Motor neuron (in vitro differentiated cells): ENCODE measurements around the gene HOXB13. TPM values are rescaled to one million over a fixed set of nuclear protein-coding genes. Genes with fewer than 3 reads are reported as not detected.

Experiments
- ATAC-seq, 8 experiments: fragments of 200-7000 bp; cut with Tn5 transposase; replicated peaks in 6 of 8; 2 replicates each; pipeline ENCODE4 v1.8.0; 2021; ENCODE audit warnings: mild to moderate bottlenecking in 8 of 8, moderate library complexity in 8 of 8
- H3K27ac ChIP-seq, 2 donors: fragments of 250-450 bp; sonication (Bioruptor Pico); 2 replicates each; pipeline ENCODE4 v1.9.0; 2021; ENCODE audit warnings: antibody characterized with exemption in 2 of 2, mild to moderate bottlenecking in 2 of 2, moderate library complexity in 1 of 2
- H3K4me1 ChIP-seq, 2 donors: fragments of 250-450 bp; sonication (Bioruptor Pico); replicated peaks in 1 of 2; 2 replicates each; pipeline ENCODE4 v1.6.1; 2021; ENCODE audit warnings: antibody characterized with exemption in 2 of 2, mild to moderate bottlenecking in 2 of 2, moderate library complexity in 1 of 2
- H3K4me3 ChIP-seq, 5 donors: fragments of 250-450 bp; sonication (Bioruptor Pico); 2 replicates each; pipeline ENCODE4 v1.9.0; 2021; ENCODE audit warnings: antibody characterized with exemption in 5 of 5, mild to moderate bottlenecking in 5 of 5, moderate library complexity in 4 of 5
- WGBS, 10 experiments: fragments of 450-650 bp; shearing (Covaris generic); methylation state at CpG; one replicate each; pipeline ENCODE4 v1.0.0; 2022; 5-methylcytosine and 5-hydroxymethylcytosine counted together
- in situ Hi-C, 9 experiments: fragments of 400-800 bp; cut with MboI; loops; one replicate each; pipeline ENCODE4 v1.15.0; 2021; ENCODE audit warnings: low sequenced_read_pairs in 9 of 9, low pct_unique_long_range_greater_than_20kb in 2 of 9; ENCODE audit not compliant: unreplicated experiment in 9 of 9
- total RNA-seq, 8 experiments: library from RNA; unstranded; fragments of 300-600 nt; gene quantifications; 2 replicates each; pipeline versions ENCODE4 v1.2.3 to v1.2.4, GENCODE V29; 2022

The HOXB13 gene
- total RNA-seq, 8 experiments from 2014 or later = 0.05 to 0.70 (median 0.18) TPM; not detected in 1

GRCh38 chr17:48754500-48755261, 26.1 kb upstream of the HOXB13 start:
- Histone ChIP-seq H3K27ac (no peak overlapping the region), H3K4me3 (no peak overlapping the region), H3K4me1 (no peaks in the 10 kb centered on the region)
- 4 to 30% (median 9%) methylated on average over 2 to 18 of the region's 52 CpGs; no CpG with 5 or more reads in 3 of the 10 experiments for WGBS, 10 experiments
- peak in 1 of 8 experiments; percentile 38 for ATAC-seq
- in situ Hi-C loops = no loop called here

GRCh38 chr17:48753794-48754499, 25.4 kb upstream of the HOXB13 start:
- WGBS, 10 experiments = 0 to 36% (median 12%) methylated on average over 1 to 20 of the region's 22 CpGs; no CpG with 5 or more reads in 1 of the 10 experiments
- Histone ChIP-seq H3K4me3 (no peak overlapping the region), H3K4me1 (no peaks in the 10 kb centered on the region), H3K27ac (no peak overlapping the region)
- peak in 1 of 8 experiments; percentile 11 for ATAC-seq
- in situ Hi-C loops = no loop called here

- WGBS, 10 experiments = 0 to 27% (median 9%) methylated on average over 1 to 5 of the region's 43 CpGs; no CpG with 5 or more reads in 6 of the 10 experiments
- no peak overlapping the region for H3K4me3 ChIP-seq
- in situ Hi-C loops = no loop called here
- H3K4me1 ChIP-seq = no peaks in the 10 kb centered on the region
- ATAC-seq = no peak
- H3K27ac ChIP-seq = no peak overlapping the region
Observed at GRCh38 chr17:48752399-48753288, 24.1 kb upstream of the HOXB13 start.

GRCh38 chr17:48751733-48752398, 23.3 kb upstream of the HOXB13 start:
- no peak overlapping the region for H3K4me3 ChIP-seq
- no peak for ATAC-seq
- no peaks in the 10 kb centered on the region for H3K4me1 ChIP-seq
- 0 to 13% (median 2%) methylated on average over 1 to 10 of the region's 13 CpGs; no CpG with 5 or more reads in 4 of the 10 experiments for WGBS, 10 experiments
- in situ Hi-C loops = no loop called here
- no peak overlapping the region for H3K27ac ChIP-seq

- Histone ChIP-seq H3K4me1 (no peaks in the 10 kb centered on the region), H3K4me3 (no peak overlapping the region), H3K27ac (no peak overlapping the region)
- in situ Hi-C loops = no loop called here
- ATAC-seq = peak in 1 of 8 experiments; percentile 38
- 0 to 10% (median 0%) methylated on average over 1 to 3 of the region's 3 CpGs; no CpG with 5 or more reads in 5 of the 10 experiments for WGBS, 10 experiments
Observed at GRCh38 chr17:48751172-48751571, 22.6 kb upstream of the HOXB13 start.

GRCh38 chr17:48749621-48750553, 21.3 kb upstream of the HOXB13 start:
- ATAC-seq = no peak
- in situ Hi-C loops = loop anchor here in 1 of 9 experiments (25.0 kb wide), 1 partner anchor 113 kb away; the partner anchor contains the start of gene HOXB9
- Histone ChIP-seq H3K4me1 (no peaks in the 10 kb centered on the region), H3K4me3 (no peak overlapping the region), H3K27ac (no peak overlapping the region)
- 0 to 22% (median 8%) methylated on average over 1 to 10 of the region's 32 CpGs; no CpG with 5 or more reads in 2 of the 10 experiments for WGBS, 10 experiments

GRCh38 chr17:48748718-48749566, 20.4 kb upstream of the HOXB13 start:
- Histone ChIP-seq H3K27ac (no peak overlapping the region), H3K4me3 (no peak overlapping the region), H3K4me1 (no peaks in the 10 kb centered on the region)
- in situ Hi-C loops = loop anchor here in 1 of 9 experiments (25.0 kb wide), 1 partner anchor 112 kb away; the partner anchor contains the start of gene HOXB9
- 11 to 41% (median 22%) methylated on average over 4 to 16 of the region's 16 CpGs for WGBS, 10 experiments
- ATAC-seq = no peak

GRCh38 chr17:48747445-48748363, 19.2 kb upstream of the HOXB13 start:
- H3K4me1 ChIP-seq = no peaks in the 10 kb centered on the region
- in situ Hi-C loops = loop anchor here in 1 of 9 experiments (25.0 kb wide), 1 partner anchor 110 kb away; the partner anchor contains the start of gene HOXB9
- 0 to 33% (median 6%) methylated on average over 2 to 26 of the region's 53 CpGs for WGBS, 10 experiments
- no peak overlapping the region for H3K27ac ChIP-seq
- H3K4me3 ChIP-seq = no peak overlapping the region
- no peak for ATAC-seq

GRCh38 chr17:48746916-48747444, 18.4 kb upstream of the HOXB13 start:
- no peak overlapping the region for H3K4me3 ChIP-seq
- 0 to 7% (median 0%) methylated on average over 1 to 15 of the region's 21 CpGs; no CpG with 5 or more reads in 3 of the 10 experiments for WGBS, 10 experiments
- ATAC-seq = no peak

More at GRCh38 chr17:48746916-48747444, 18.4 kb upstream of the HOXB13 start:
- H3K27ac ChIP-seq = no peak overlapping the region
- H3K4me1 ChIP-seq = no peaks in the 10 kb centered on the region
- in situ Hi-C loops = loop anchor here in 1 of 9 experiments (25.0 kb wide), 1 partner anchor 110 kb away; the partner anchor contains the start of gene HOXB9
